Mesenchymal stem cell (in vitro differentiated cells and primary cell): ENCODE data around the gene ADAM12.

Experiments used
- DNase-seq: peaks from one replicate; pipeline ENCODE4 v3.0.0-alpha.2; 2013
- H2AFZ ChIP-seq: one replicate; pipeline ENCODE4 v1.6.1; 2013; ENCODE audit warnings: low read depth, mild to moderate bottlenecking, control low read depth, inconsistent platforms, low read length, moderate library complexity
- H2AK5ac ChIP-seq: 2 replicates; pipeline ENCODE4 v1.6.1; 2013; ENCODE audit warnings: low read length, moderate library complexity, mild to moderate bottlenecking, inconsistent platforms; ENCODE audit not compliant: severe bottlenecking
- H2BK120ac ChIP-seq: one replicate; pipeline ENCODE4 v1.6.1; 2013; ENCODE audit warnings: low read depth, mild to moderate bottlenecking, inconsistent platforms, low read length, moderate library complexity
- H2BK12ac ChIP-seq, 2 experiments: one replicate each; pipeline ENCODE4 v1.6.1; 2013; ENCODE audit warnings: inconsistent platforms in 2 of 2, low read length in 2 of 2, mild to moderate bottlenecking in 2 of 2, moderate library complexity in 2 of 2, control low read depth in 1 of 2
- H2BK15ac ChIP-seq: one replicate; pipeline ENCODE4 v1.6.1; 2013; ENCODE audit warnings: mild to moderate bottlenecking, low read depth, inconsistent platforms; ENCODE audit not compliant: poor library complexity, severe bottlenecking
- H2BK5ac ChIP-seq: 2 replicates; pipeline ENCODE4 v1.6.1; 2013; ENCODE audit warnings: low read depth, mild to moderate bottlenecking, low read length, control low read depth, inconsistent platforms; ENCODE audit not compliant: poor library complexity, severe bottlenecking
- H3K14ac ChIP-seq, 2 experiments: one replicate each; pipeline ENCODE4 v1.6.1; 2013; ENCODE audit warnings: inconsistent platforms in 2 of 2, low read length in 2 of 2, control low read depth in 1 of 2, mild to moderate bottlenecking in 1 of 2, moderate library complexity in 1 of 2
- H3K18ac ChIP-seq, 2 experiments: one replicate each; pipeline ENCODE4 v1.6.1; 2013; ENCODE audit warnings: inconsistent platforms in 2 of 2, low read length in 2 of 2, control low read depth in 1 of 2, low read depth in 1 of 2, mild to moderate bottlenecking in 1 of 2
- H3K23ac ChIP-seq, 2 experiments: one replicate each; pipeline ENCODE4 v1.6.1; 2013; ENCODE audit warnings: inconsistent platforms in 2 of 2, low read length in 2 of 2, mild to moderate bottlenecking in 2 of 2, moderate library complexity in 2 of 2, control low read depth in 1 of 2
- H3K27ac ChIP-seq: 2 replicates; pipeline ENCODE4 v1.5.1; 2013; ENCODE audit warnings: mild to moderate bottlenecking, moderate library complexity, low read length, control low read depth, inconsistent platforms; ENCODE audit not compliant: poor library complexity, severe bottlenecking
- H3K27me3 ChIP-seq, 2 experiments: 2 replicates each; pipeline versions ENCODE4 v1.6.1 to v1.7.0; 2013; ENCODE audit warnings: low read length in 2 of 2, mild to moderate bottlenecking in 2 of 2, moderate library complexity in 2 of 2, control low read depth in 1 of 2, inconsistent platforms in 1 of 2; ENCODE audit not compliant: control insufficient read depth in 1 of 2, insufficient read depth in 1 of 2
- H3K36me3 ChIP-seq, 2 experiments: 2 replicates each; pipeline versions ENCODE4 v1.6.1 to v1.7.0; 2013; ENCODE audit warnings: low read length in 2 of 2, control low read depth in 1 of 2, inconsistent platforms in 1 of 2, low read depth in 1 of 2, mild to moderate bottlenecking in 1 of 2; ENCODE audit not compliant: insufficient read depth in 2 of 2, control insufficient read depth in 1 of 2
- H3K4ac ChIP-seq, 2 experiments: one replicate each; pipeline ENCODE4 v1.6.1; 2013; ENCODE audit warnings: inconsistent platforms in 2 of 2, low read length in 2 of 2, mild to moderate bottlenecking in 2 of 2, moderate library complexity in 2 of 2, control low read depth in 1 of 2, low read depth in 1 of 2
- H3K4me1 ChIP-seq: 2 replicates; pipeline ENCODE4 v1.6.1; 2013; ENCODE audit warnings: low read depth, low read length, control low read depth; ENCODE audit not compliant: control insufficient read depth, insufficient read depth
- H3K4me2 ChIP-seq: 2 replicates; pipeline ENCODE4 v1.6.1; 2013; ENCODE audit warnings: low read length, mild to moderate bottlenecking, inconsistent platforms; ENCODE audit not compliant: poor library complexity, severe bottlenecking
- H3K4me3 ChIP-seq, 2 experiments: 2 replicates each; pipeline versions ENCODE4 v1.5.1 to v1.7.0; 2013; ENCODE audit warnings: low read length in 2 of 2, mild to moderate bottlenecking in 2 of 2, control low read depth in 1 of 2, low read depth in 1 of 2; ENCODE audit not compliant: insufficient read depth in 1 of 2
- H3K79me1 ChIP-seq: replicated peaks from 2 replicates; pipeline ENCODE4 v1.6.1; 2013; ENCODE audit warnings: mild to moderate bottlenecking, control low read depth, low read length, inconsistent platforms; ENCODE audit not compliant: poor library complexity, severe bottlenecking
- H3K9ac ChIP-seq: 2 replicates; pipeline ENCODE4 v1.7.0; 2013; ENCODE audit warnings: mild to moderate bottlenecking, low read length, moderate library complexity
- H3K9me3 ChIP-seq: 2 replicates; pipeline ENCODE4 v1.7.0; 2013; ENCODE audit warnings: mild to moderate bottlenecking, low read length; ENCODE audit not compliant: control insufficient read depth
- H4K8ac ChIP-seq: one replicate; pipeline ENCODE4 v1.6.1; 2013; ENCODE audit warnings: inconsistent platforms, mild to moderate bottlenecking, low read length, moderate library complexity
- H4K91ac ChIP-seq: one replicate; pipeline ENCODE4 v1.6.1; 2013; ENCODE audit warnings: mild to moderate bottlenecking, low read length, inconsistent platforms
- WGBS: methylation state at CpG from one replicate; pipeline ENCODE4 v1.1.7; 2013; ENCODE audit warnings: mixed read lengths; 5-methylcytosine and 5-hydroxymethylcytosine counted together

ADAM12 gene

GRCh38 chr10:126234630-126235029 is 153.6 kb downstream of the ADAM12 start:
- Histone ChIP-seq H3K9me3 (no peaks in the 10 kb centered on the region), H3K9ac (no peak overlapping the region), H3K36me3 (peaks cover 19 to 43% of the 10 kb centered on the region in 2 experiments), H3K79me1 (peaks cover 53% of the 10 kb centered on the region), H3K27me3 (no peaks in the 10 kb centered on the region), H3K23ac (no peak overlapping the region), H3K4ac (peak overlapping the region in 1 of 2 experiments; percentile 66), H2AK5ac (no peak overlapping the region), H2BK12ac (peak overlapping the region in 1 of 2 experiments; percentile 0), H2BK120ac (no peak overlapping the region), H4K91ac (no peak overlapping the region), H4K8ac (no peak overlapping the region), H3K27ac (no peak overlapping the region), H3K4me3 (no peak overlapping the region), H3K4me2 (no peak overlapping the region), H3K14ac (no peak overlapping the region), H2BK15ac (no peak overlapping the region), H2AFZ (no peak overlapping the region), H3K4me1 (peaks cover 13% of the 10 kb centered on the region), H2BK5ac (no peak overlapping the region), H3K18ac (peak overlapping the region; percentile 30 to 41)
- no peak for DNase-seq
- 95% methylated on average over 5 of the region's 5 CpGs for WGBS

GRCh38 chr10:126233182-126234148 is 154.8 kb downstream of the ADAM12 start:
- peaks cover 14% of the 10 kb centered on the region for H3K4me1 ChIP-seq
- no peak overlapping the region for H3K27ac ChIP-seq
- peaks cover 53% of the 10 kb centered on the region for H3K79me1 ChIP-seq
- H3K23ac ChIP-seq = no peak overlapping the region
- no peak overlapping the region for H3K14ac ChIP-seq
- H3K9ac ChIP-seq = no peak overlapping the region
- H2BK15ac ChIP-seq = no peak overlapping the region
- no peak for DNase-seq
- H4K91ac ChIP-seq = peak overlapping the region; percentile 41
- WGBS = 87% methylated on average over 15 of the region's 15 CpGs
- H2BK120ac ChIP-seq = no peak overlapping the region
- no peak overlapping the region for H3K4me2 ChIP-seq
- H3K9me3 ChIP-seq = no peaks in the 10 kb centered on the region
- no peak overlapping the region for H2BK5ac ChIP-seq
- no peak overlapping the region for H3K4me3 ChIP-seq
- H4K8ac ChIP-seq = peak overlapping the region; percentile 46
- H3K4ac ChIP-seq = peak overlapping the region in 1 of 2 experiments; percentile 68
- peak overlapping the region in 1 of 2 experiments; percentile 55 for H3K18ac ChIP-seq
- H2AK5ac ChIP-seq = no peak overlapping the region
- H2BK12ac ChIP-seq = peak overlapping the region in 1 of 2 experiments; percentile 57
- H3K36me3 ChIP-seq = peaks cover 19 to 44% of the 10 kb centered on the region in 2 experiments
- H3K27me3 ChIP-seq = no peaks in the 10 kb centered on the region
- no peak overlapping the region for H2AFZ ChIP-seq

GRCh38 chr10:126230587-126230986 is 157.7 kb downstream of the ADAM12 start:
- H2BK5ac ChIP-seq = no peak overlapping the region
- H2BK15ac ChIP-seq = no peak overlapping the region
- no peak overlapping the region for H3K18ac ChIP-seq
- H3K4me3 ChIP-seq = no peak overlapping the region
- H4K91ac ChIP-seq = no peak overlapping the region
- H3K79me1 ChIP-seq = peaks cover 42% of the 10 kb centered on the region
- peaks cover 19 to 53% of the 10 kb centered on the region in 2 experiments for H3K36me3 ChIP-seq
- H3K23ac ChIP-seq = no peak overlapping the region
- no peak overlapping the region for H3K4me2 ChIP-seq
- H4K8ac ChIP-seq = no peak overlapping the region
- H3K9ac ChIP-seq = no peak overlapping the region
- no peak overlapping the region for H3K14ac ChIP-seq
- H3K27ac ChIP-seq = no peak overlapping the region
- no peaks in the 10 kb centered on the region for H3K9me3 ChIP-seq
- H2AFZ ChIP-seq = no peak overlapping the region
- no peak overlapping the region for H3K4ac ChIP-seq
- H2AK5ac ChIP-seq = no peak overlapping the region
- H2BK120ac ChIP-seq = no peak overlapping the region
- no peak for DNase-seq
- no peak overlapping the region for H2BK12ac ChIP-seq
- no peaks in the 10 kb centered on the region for H3K27me3 ChIP-seq
- peaks cover 18% of the 10 kb centered on the region for H3K4me1 ChIP-seq
- no CpG with 5 or more reads among the region's 2 CpGs for WGBS

DNA sequence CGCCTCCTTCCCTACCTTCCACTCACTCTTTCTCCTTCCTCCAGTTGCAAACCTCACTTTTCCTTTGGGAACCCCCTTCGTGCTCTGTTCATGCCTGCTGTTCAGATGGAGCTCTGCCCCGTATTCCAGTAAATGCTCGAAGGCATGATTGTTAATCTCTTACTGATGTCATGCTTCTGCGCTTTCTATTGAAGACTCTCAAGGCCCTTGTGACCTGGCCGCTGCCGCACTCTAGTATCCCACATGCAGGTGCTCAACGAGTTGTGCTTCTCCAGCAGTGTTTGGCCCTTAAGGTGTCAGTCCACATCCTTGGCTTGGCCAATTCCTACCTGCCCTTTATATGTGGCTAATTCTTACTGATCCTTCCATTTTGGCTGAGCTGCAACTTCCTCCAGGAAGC is 158.6 kb downstream of the ADAM12 start:
- Histone ChIP-seq H3K14ac (no peak overlapping the region), H3K79me1 (peaks cover 39% of the 10 kb centered on the region), H2AK5ac (no peak overlapping the region), H3K36me3 (peaks cover 15 to 51% of the 10 kb centered on the region in 2 experiments), H3K9ac (no peak overlapping the region), H3K27ac (no peak overlapping the region), H2BK12ac (peak overlapping the region in 1 of 2 experiments; percentile 12), H3K4me2 (no peak overlapping the region), H3K4ac (no peak overlapping the region), H3K4me1 (peaks cover 15% of the 10 kb centered on the region), H4K91ac (no peak overlapping the region), H2BK5ac (no peak overlapping the region), H3K27me3 (no peaks in the 10 kb centered on the region), H2AFZ (no peak overlapping the region), H3K9me3 (no peaks in the 10 kb centered on the region), H2BK120ac (no peak overlapping the region), H3K18ac (no peak overlapping the region), H4K8ac (no peak overlapping the region), H3K23ac (no peak overlapping the region), H2BK15ac (no peak overlapping the region), H3K4me3 (no peak overlapping the region)
- no peak for DNase-seq
- WGBS = 74% methylated on average over 8 of the region's 8 CpGs
